Measurements from ENCODE around the gene TC2N.
"Not testable (repeated sequence)": the region's sequence is repeated elsewhere in the genome, so short reads cannot be mapped to it uniquely, and the experiment has no call there.

TC2N gene

GRCh38 chr14:91867316-91867988, at the start of gene TC2N:
TSS of gene TC2N (minus strand) at chr14:91867536. CDS start at chr14:91813769, 53,767 bp downstream.
- peak; percentile 83 for DNase-seq

- DNase-seq = no peak
These were observed 44.7 kb upstream of the TC2N start for GRCh38 chr14:91912035-91912434.

- peak; percentile 51 for DNase-seq
These were observed 44.2 kb upstream of the TC2N start for GRCh38 chr14:91911474-91912032.

GRCh38 chr14:91910196-91910595, 42.9 kb upstream of the TC2N start:
- no peak for DNase-seq

GRCh38 chr14:91906374-91906773, 39.0 kb upstream of the TC2N start:
- DNase-seq = no peak

- DNase-seq = no peak
These were observed 37.8 kb upstream of the TC2N start for GRCh38 chr14:91904956-91905645.

GRCh38 chr14:91904483-91904882, 37.1 kb upstream of the TC2N start:
- DNase-seq = no peak

- no peak for DNase-seq
These were observed 35.7 kb upstream of the TC2N start for GRCh38 chr14:91903070-91903469.

GRCh38 chr14:91902336-91902735, 35.0 kb upstream of the TC2N start:
- DNase-seq = no peak

- DNase-seq = no peak
These were observed 34.3 kb upstream of the TC2N start for GRCh38 chr14:91901449-91902226.

GRCh38 chr14:91899806-91900205, 32.5 kb upstream of the TC2N start:
- no peak for DNase-seq

- DNase-seq = peak; percentile 33
These were observed 31.9 kb upstream of the TC2N start for GRCh38 chr14:91899213-91899612.

- DNase-seq = no peak
These were observed 31.0 kb upstream of the TC2N start for GRCh38 chr14:91898372-91898771.

GRCh38 chr14:91897716-91898115, 30.4 kb upstream of the TC2N start:
- not testable (repeated sequence) for DNase-seq

GRCh38 chr14:91897106-91897701, 29.9 kb upstream of the TC2N start:
- DNase-seq = no peak

GRCh38 chr14:91896419-91896818, 29.1 kb upstream of the TC2N start:
- DNase-seq = no peak

- no peak for DNase-seq
These were observed 26.3 kb upstream of the TC2N start for GRCh38 chr14:91893669-91894068.

GRCh38 chr14:91893007-91893406, 25.7 kb upstream of the TC2N start:
- DNase-seq = no peak

- no peak for DNase-seq
These were observed 24.4 kb upstream of the TC2N start for GRCh38 chr14:91891721-91892220.

GRCh38 chr14:91891101-91891500, 23.8 kb upstream of the TC2N start:
- DNase-seq = no peak

- no peak for DNase-seq
These were observed 23.0 kb upstream of the TC2N start for GRCh38 chr14:91890291-91890749.

- no peak for DNase-seq
These were observed 22.3 kb upstream of the TC2N start for GRCh38 chr14:91889477-91890211.

Measured in CD4-positive, alpha-beta T cell treated with Interleukin-4 for 4 hours (primary cell).